ENCODE data around the gene COL6A2. TPM values are rescaled to one million over a fixed set of nuclear protein-coding genes. Genes with fewer than 3 reads are reported as not detected.

Gene COL6A2
- total and polyA plus RNA-seq, 2 donors (not counting 1 experiment from before 2014, with no cell fraction given) = 1.2 to 2.1 TPM

- H3K4me1 Mint-ChIP-seq = peaks cover 3% of the 10 kb centered on the region
- CTCF ChIA-PET = no interaction called here
- intact Hi-C loops (cut with micrococcal nuclease) = no loop called here
- Histone ChIP-seq H3K79me2 (ENCODE audit: control insufficient read depth, insufficient read depth, low read length) (no peaks in the 10 kb centered on the region), H4K20me1 (ENCODE audit: control insufficient read depth, insufficient read depth, low read length, poor library complexity, severe bottlenecking) (no peaks in the 10 kb centered on the region), H3K4me1 (ENCODE audit: control insufficient read depth in 2 of 2, insufficient read depth in 2 of 2, low read length in 2 of 2) (no peaks in the 10 kb centered on the region), H3K36me3 (replicated peaks in 1 of 2; ENCODE audit: control extremely low read depth in 1 of 2, control insufficient read depth in 1 of 2, extremely low read depth in 1 of 2, insufficient read depth in 2 of 2, low read length in 1 of 2) (no peaks in the 10 kb centered on the region), H3K9me3 (ENCODE audit: control extremely low read depth in 1 of 3, control insufficient read depth in 2 of 3, insufficient read depth in 1 of 3, low read length in 2 of 3) (peaks cover 0 to 8% (median under 1%) of the 10 kb centered on the region in 3 donors), H3K9ac (ENCODE audit: low read length) (no peak overlapping the region), H3K4me2 (replicated peaks; ENCODE audit: low read depth, low read length, poor library complexity, severe bottlenecking) (no peak overlapping the region), H3K4me3 (ENCODE audit: control extremely low read depth in 1 of 5, extremely low read depth in 1 of 5, insufficient read depth in 1 of 5, low read depth in 2 of 5, low read length in 4 of 5) (no peak overlapping the region), H3K27ac (ENCODE audit: low read length in 2 of 2) (no peak overlapping the region), H3K27me3 (replicated peaks in 1 of 4; ENCODE audit: control extremely low read depth in 1 of 4, control insufficient read depth in 3 of 4, insufficient read depth in 4 of 4, low read length in 3 of 4) (peaks cover 0 to 3% (median 0%) of the 10 kb centered on the region in 4 experiments), H2AFZ (ENCODE audit: insufficient read depth, low read depth, low read length, poor library complexity, severe bottlenecking) (no peak overlapping the region)
- 93% methylated on average over 8 of the region's 11 CpGs for WGBS (ENCODE audit: insufficient coverage)
- POLR2A ChIA-PET = no interaction called here
- peaks cover 9% of the 10 kb centered on the region for H3K9me3 Mint-ChIP-seq (ENCODE audit: insufficient read depth)
- H3K27me3 Mint-ChIP-seq = peaks cover 13% of the 10 kb centered on the region
- no peak overlapping the region for H3K27ac Mint-ChIP-seq
- no peak for ATAC-seq (ENCODE audit: low read depth)
- no peak overlapping the region for H3K4me3 Mint-ChIP-seq
- TF ChIP-seq CTCF (IDR thresholded peaks at IDR 0.05) (no peak), EZH2 (IDR thresholded peaks at IDR 0.05; ENCODE audit: borderline replicate concordance, insufficient read depth, low read depth, low read length, poor library complexity, severe bottlenecking) (no peak)
- DNase-seq = no peak
Observed at GRCh38 chr21:46092811-46093667, 4.9 kb upstream of the COL6A2 start.

Measured in B cell (primary cell).